Stimulated activated CD4-positive, alpha-beta T cell treated with anti-CD3 and anti-CD28 coated beads, Interleukin-1b, Interleukin-23, amount 100 ng/mL, for 24 hours (primary cell): ENCODE measurements around the gene SLC4A11.

Experiments used
- DNase-seq, 4 experiments: peaks; one replicate each; pipeline ENCODE4 v3.0.0-alpha.2; 2020; ENCODE audit warnings: low read depth in 4 of 4, low spot score in 1 of 4

SLC4A11 gene

GRCh38 chr20:3247638-3248037 lies 8.6 kb upstream of the SLC4A11 start:
- DNase-seq, result no peak

- no peak for DNase-seq
Measured at GRCh38 chr20:3246682-3247081, 7.7 kb upstream of the SLC4A11 start.

- DNase-seq, result no peak
Measured at GRCh38 chr20:3245711-3246110, 6.7 kb upstream of the SLC4A11 start.

GRCh38 chr20:3245156-3245555 lies 6.2 kb upstream of the SLC4A11 start:
- DNase-seq, result no peak

GRCh38 chr20:3244613-3245012 lies 5.6 kb upstream of the SLC4A11 start:
- no peak for DNase-seq

- no peak for DNase-seq
Measured at GRCh38 chr20:3243718-3244358, 4.8 kb upstream of the SLC4A11 start.

GRCh38 chr20:3242172-3242692 lies 3.2 kb upstream of the SLC4A11 start:
- no peak for DNase-seq

- no peak for DNase-seq
Measured at GRCh38 chr20:3240776-3241363, 1.9 kb upstream of the SLC4A11 start.

- DNase-seq, result no peak
Measured at GRCh38 chr20:3239867-3240775, 1.1 kb upstream of the SLC4A11 start.

GRCh38 chr20:3238616-3239025 lies 369 bp downstream of the SLC4A11 start:
- peak in 2 of 4 experiments; percentile 18 to 36 for DNase-seq

GRCh38 chr20:3237958-3238615 lies 903 bp downstream of the SLC4A11 start:
- DNase-seq, result no peak

GRCh38 chr20:3237011-3237957 lies 1.7 kb downstream of the SLC4A11 start:
- no peak for DNase-seq

- no peak for DNase-seq
Measured at GRCh38 chr20:3235666-3236324, 3.2 kb downstream of the SLC4A11 start.

GRCh38 chr20:3233991-3234498 lies 4.9 kb downstream of the SLC4A11 start:
- no peak for DNase-seq

- DNase-seq, result no peak
Measured at GRCh38 chr20:3233131-3233990, 5.6 kb downstream of the SLC4A11 start.

- no peak for DNase-seq
Measured at GRCh38 chr20:3231889-3232588, 7.0 kb downstream of the SLC4A11 start.

- no peak for DNase-seq
Measured at GRCh38 chr20:3231116-3231515, 7.9 kb downstream of the SLC4A11 start.

GRCh38 chr20:3229798-3230197 lies 9.2 kb downstream of the SLC4A11 start:
- DNase-seq, result no peak
